Tibial nerve (tissue), 4 donors: Measurements from ENCODE around the gene CLDN10.
"Not testable (repeated sequence)": the region's sequence is repeated elsewhere in the genome, so short reads cannot be mapped to it uniquely, and the experiment has no call there.

Experiments used
- CTCF ChIP-seq, 5 experiments: fragments of 200-600 bp in 3 of 5; fragments of 450-650 bp in 2 of 5; sonication (generic) in 3 of 5; IDR thresholded peaks; one replicate each; pipeline ENCODE4 v1.5.1; 2016 to 2019; ENCODE audit warnings: antibody characterized with exemption in 5 of 5, mild to moderate bottlenecking in 3 of 5, moderate library complexity in 2 of 5
- EP300 ChIP-seq, 2 donors: sonication (generic); formaldehyde crosslinking; IDR thresholded peaks; one replicate each; pipeline ENCODE4 v1.6.1; 2017; ENCODE audit warnings: antibody characterized with exemption in 2 of 2, mild to moderate bottlenecking in 1 of 2
- POLR2A ChIP-seq, 2 donors: fragments of 450-650 bp; IDR thresholded peaks; one replicate each; pipeline ENCODE4 v1.6.1; 2017; ENCODE audit warnings: antibody characterized with exemption in 2 of 2, mild to moderate bottlenecking in 2 of 2, moderate library complexity in 2 of 2

GRCh38 chr13:95515606-95516005, 36.9 kb upstream of the CLDN10 start:
- TF ChIP-seq CTCF, POLR2A, EP300 (IDR thresholded peaks at IDR 0.05): not testable (repeated sequence)
